Stimulated activated naive CD4-positive, alpha-beta T cell (primary cell): ENCODE results near the gene FGFR1OP2.
"Not testable (repeated sequence)": the region's sequence is repeated elsewhere in the genome, so short reads cannot be mapped to it uniquely, and the experiment has no call there.

Source experiments
- DNase-seq, 6 experiments: peaks; one replicate each; lab custom pipeline; 2025; lab: John Stamatoyannopoulos, UW

The FGFR1OP2 gene

GRCh38 chr12:26937863-26938700 is at the start of gene FGFR1OP2, which contains the start of gene INTS13:
Gene FGFR1OP2 (plus strand): TSS chr12:26938470. CDS start chr12:26954159, 15,689 bp downstream.
Gene INTS13 (minus strand): TSS chr12:26937981. CDS start chr12:26936803, 1,178 bp downstream.
- peak; percentile 86 to 97 (median 93) for DNase-seq

DNA sequence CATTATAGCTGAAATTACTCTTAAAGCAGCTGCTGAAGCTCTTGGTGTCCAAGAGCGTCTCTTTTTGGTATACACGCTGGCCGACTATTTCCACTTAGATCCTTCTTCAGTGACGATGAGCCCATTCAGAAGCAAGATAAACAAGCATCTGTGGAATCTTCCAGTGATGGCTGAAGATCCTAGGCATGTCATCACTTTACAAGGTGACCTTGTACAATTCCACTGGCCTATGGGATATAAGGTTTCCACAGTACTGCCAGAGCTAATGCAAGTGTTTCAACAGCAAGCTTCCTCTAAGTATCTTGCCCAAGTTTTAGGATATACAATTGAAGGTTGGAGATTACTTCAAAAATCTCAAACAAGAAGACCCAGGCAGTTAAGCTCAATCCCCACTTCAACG is 47.5 kb upstream of the FGFR1OP2 start:
- DNase-seq: no peak

- no peak for DNase-seq
Observed at GRCh38 chr12:26891704-26892103, 46.6 kb upstream of the FGFR1OP2 start.

DNA sequence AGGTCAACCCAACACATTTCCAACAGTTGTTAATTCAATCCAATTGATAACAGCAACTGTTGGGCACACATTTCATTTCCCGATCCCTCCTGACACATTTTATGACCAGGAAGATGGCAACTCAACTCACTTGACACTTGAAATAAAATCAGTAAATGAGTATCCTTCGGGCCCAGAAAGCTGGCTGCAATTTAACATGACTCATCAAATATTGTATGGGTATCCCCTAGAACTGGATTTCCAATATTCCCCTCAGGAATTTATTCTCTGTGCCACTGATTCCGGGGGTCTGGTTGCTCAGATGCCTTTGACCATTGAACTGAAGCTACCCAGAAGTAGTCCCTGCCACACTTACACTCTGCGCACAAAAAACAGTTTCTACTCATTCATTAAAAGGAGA is 42.6 kb upstream of the FGFR1OP2 start:
- no peak for DNase-seq

- DNase-seq: no peak
Observed at GRCh38 chr12:26896913-26897312, 41.4 kb upstream of the FGFR1OP2 start.

DNA sequence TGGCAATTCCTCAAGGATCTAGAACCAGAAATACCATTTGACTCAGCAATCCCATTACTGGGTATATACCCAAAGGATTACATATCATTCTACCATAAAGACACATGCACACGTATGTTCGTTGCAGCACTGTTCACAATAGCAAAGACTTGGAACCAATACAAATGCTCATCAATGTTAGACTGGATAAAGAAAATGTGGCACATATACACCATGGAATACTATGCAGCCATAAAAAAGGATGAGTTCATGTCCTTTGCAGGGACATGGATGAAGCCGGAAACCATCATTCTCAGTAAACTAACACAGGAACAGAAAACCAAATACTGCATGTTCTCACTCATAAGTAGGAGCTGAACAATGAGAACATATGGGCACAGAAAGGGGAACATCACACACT is 34.9 kb upstream of the FGFR1OP2 start:
- DNase-seq: not testable (repeated sequence)

DNA sequence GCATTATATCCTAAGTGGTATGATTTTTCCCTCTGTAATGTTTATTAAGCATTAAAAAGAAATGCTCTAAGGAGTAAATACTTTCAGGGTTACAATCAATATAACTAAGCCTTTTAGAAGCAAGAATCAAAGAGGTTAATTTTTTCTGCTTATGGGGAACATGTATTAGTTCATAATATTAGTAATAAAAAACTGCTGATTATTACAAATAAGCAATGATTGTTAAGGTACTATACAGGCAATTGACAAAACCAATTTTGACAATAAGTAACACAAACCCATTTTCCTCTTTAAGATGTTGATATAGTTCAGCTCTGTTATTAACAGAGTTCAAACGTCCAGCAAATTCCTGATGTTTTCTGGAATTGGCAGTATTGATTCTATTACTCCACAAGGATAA is 32.2 kb upstream of the FGFR1OP2 start:
- DNase-seq: no peak

DNA sequence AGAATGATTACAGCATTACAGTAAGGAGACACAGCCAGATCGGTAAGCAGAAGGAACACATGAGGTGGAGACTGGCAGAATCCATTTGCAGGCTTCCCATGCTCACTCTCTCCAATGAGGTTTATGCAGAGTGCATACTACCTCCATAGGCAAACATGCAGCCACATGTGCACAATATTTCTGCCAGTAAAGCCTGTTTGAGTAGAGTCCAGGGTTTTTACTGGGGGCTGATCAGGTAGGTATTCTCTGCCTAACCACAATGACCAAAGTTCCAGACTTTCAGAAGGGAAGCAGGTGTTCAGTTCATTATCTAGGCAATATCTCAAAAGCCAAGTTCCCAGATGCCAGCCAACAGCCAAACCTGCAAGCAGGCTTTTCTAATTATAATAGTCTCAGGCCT is 31.6 kb upstream of the FGFR1OP2 start:
- DNase-seq: no peak

DNA sequence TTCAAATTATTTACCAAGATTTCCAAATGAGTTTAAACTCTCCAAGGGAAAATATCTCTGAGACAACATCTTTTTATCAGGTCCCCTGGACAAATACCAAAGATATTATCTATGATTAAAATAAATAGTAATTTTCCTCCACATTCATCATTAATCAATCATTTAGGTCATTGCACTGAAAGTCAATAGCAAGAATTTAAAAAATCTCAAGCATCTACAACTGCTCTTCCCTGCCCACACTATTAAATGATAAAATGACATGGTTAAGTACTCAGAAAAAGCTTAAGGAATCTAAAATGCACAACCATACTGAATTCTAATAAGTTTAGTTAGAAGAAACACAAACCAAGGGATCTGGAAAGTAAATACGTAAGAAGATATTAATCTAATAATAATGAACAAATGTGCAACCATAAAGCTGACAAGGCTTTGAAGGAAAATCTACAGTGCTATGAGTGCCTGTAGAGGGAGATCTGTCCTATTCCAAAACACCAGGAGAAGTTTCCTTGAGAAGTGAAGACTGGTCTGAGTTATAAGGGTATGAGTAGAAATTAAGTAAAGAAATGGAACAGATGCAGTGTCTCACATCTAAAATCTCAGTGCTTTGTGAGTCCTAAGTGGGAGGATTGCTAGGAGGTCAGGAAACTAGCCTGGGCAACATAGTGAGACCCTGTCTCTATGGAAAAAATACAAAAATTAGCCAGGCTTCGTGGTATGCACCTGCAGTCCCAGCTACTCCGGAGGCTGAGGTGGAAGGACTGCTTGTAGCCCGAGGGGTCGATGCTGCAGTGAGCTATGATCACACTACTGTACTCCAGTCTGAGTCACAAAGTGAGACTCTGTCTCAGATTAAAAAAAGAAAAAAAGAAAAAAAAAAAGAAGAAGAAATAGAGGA is 19.7 kb upstream of the FGFR1OP2 start:
- DNase-seq: no peak

GRCh38 chr12:26919216-26919555 is 19.1 kb upstream of the FGFR1OP2 start:
- DNase-seq: no peak

GRCh38 chr12:26921886-26922285 is 16.4 kb upstream of the FGFR1OP2 start:
- DNase-seq: no peak

GRCh38 chr12:26928661-26929060 is 9.6 kb upstream of the FGFR1OP2 start:
- no peak for DNase-seq

DNA sequence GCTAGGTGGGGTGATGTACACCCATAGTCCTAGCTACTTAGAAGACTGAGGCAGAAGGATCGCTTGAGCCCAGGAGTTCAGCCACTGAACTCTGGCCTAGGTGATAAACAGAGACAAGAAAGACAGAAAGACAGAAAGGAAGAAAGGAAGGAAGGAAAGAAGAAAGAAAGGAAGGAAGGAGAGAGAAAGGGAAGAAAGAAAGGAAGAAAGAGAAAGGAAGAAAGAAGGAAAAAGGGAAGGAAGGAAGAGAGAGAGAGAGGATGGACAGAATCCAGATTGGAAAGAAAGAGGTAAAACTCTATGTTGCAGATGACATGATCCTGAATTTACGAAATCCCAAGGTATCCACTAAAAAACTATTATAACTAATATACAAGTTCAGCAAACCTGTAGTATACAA is 8.7 kb upstream of the FGFR1OP2 start:
- no peak for DNase-seq

DNA sequence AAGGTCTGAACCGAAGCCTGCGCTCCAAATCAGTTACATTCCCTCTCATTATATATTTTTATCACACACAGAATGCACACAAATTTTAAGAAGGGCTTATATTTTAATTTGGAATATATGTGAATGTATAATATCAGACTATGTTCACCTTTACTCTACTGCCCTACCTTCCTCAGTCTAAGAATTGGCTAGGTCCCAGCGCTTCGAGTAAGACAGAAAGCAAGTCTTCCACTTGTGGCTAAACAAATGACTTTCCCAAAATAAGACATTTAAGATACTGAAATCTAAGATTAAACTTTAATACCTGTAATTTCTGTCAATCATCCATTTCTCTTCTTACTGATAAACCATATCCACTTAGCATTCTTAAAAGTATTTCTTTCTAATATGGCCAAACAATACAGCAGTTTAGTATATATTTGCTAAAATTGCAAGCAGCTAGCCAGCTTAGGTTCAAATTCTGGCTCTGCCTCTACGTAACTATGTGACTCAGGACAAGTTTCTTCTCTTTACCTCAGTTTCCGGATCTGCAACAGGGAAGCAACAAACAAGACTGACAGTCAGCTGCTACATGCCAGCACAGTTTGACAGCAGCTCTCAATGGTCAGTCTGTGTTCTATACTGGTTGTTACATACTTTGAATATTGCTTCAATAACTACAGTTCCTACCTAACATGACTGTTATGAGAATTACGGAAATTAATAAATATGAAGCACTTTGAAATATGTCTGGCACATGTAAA is 2.5 kb upstream of the FGFR1OP2 start:
- no peak for DNase-seq

DNA sequence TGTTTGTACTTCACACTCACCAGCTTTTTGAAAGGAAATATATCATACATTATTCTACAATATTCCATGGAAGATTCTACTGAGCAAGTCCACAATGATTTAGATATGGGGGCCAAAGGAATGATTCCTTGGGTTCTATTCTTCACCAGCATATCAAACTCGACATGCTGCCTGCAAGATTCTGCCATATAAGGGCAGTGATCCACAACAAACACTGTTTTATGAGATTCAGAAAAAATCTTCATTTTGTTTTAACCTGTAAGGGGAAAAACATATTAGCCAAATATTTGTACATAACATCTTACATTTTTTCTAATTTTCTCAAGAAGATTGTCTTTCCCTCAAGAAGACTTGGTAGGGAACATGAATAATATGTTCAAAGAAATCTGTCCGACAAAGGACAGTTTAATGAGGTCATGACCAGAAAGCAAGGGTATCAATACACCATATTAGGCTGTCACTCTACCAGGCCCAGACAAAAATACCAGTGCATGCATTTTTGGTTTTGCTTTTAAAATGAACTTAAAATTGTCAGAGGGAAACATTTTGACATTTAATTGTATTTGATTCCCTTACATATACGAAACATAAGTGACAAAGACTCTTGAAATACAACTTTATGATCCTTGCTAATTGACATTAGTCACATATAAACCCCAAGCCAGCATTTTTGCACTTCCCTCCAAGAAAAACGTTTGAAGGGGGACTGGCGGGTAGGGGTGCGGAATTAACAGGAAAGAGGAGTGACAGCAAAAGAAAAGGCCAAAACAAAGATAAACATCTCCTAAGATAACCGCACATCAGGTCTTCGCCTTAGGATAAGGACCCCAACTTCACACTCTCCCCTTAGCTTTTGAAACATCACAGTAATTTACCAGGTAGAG is 1.5 kb upstream of the FGFR1OP2 start:
- DNase-seq: peak in 2 of 6 experiments; percentile 36 to 53

GRCh38 chr12:26937443-26937862 is 817 bp upstream of the FGFR1OP2 start:
- peak in 1 of 6 experiments; percentile 53 for DNase-seq

DNA sequence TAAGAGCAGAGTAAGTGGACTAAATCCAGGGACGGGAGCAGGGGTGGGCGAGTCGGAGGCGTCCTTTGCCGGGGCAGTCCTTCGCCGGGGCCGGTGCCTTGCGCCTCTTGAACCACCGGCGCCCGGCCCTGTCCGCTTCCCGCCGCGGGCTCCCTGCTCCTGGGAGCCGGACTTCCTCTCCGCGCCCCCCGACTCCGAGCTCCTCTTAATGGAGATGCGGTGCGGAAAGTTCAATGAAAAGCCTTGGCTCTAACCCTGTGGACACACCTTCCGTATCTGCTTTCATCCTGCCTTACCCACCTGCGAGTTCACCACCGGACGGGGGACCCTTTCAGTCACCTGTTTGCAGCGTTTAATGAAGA is 412 bp downstream of the FGFR1OP2 start:
- peak in 5 of 6 experiments; percentile 18 to 68 (median 40) for DNase-seq

DNA sequence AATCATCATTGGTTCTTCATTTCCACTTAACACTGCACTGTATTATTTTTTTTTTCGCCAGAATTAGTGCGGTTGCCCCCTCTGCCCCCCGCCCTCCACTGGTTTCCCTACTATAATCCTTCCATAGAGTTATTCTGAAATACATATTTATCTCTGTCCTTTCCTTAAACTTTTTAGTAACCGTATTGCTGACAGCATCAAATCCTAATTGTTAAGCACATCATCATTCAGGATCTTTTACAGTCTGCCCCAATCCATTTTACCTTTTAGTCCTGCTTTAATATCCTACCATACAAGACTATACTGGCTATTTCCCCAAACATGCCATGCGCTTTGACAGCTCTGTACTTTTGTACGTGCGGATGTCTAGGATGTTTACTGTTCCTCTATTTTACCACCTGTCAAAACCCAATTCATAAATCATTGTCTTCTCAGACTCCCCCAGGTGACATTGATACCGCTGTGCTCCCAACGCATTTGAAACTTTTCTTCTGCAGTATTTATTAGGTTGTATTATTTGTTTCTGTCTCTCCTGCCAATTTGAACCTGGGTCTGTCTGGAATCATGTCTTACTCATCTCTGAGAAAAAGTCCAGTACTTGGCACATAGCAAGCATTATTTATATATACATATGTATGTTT is 1.0 kb downstream of the FGFR1OP2 start:
- DNase-seq: peak in 1 of 6 experiments; percentile 13

DNA sequence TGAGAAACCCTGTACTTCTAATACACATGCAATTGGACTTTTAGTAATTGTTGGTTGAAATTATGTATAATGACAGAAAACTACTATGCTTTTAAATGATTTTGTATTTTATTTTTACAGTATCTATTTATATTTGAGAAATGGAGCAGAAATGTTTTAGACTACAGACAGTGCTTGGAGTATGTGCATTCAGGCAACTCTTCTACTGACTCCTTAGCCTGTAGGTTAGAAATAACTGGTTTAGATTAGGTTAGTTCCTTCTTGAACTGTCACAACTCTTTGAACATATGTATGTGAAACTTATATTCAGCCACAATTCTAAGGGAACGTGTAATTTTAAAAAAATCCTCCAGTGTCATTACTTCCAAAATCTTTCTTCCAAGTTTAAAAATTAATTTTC is 1.7 kb downstream of the FGFR1OP2 start:
- peak in 2 of 6 experiments; percentile 1 to 13 for DNase-seq

GRCh38 chr12:26940516-26941214 is 2.4 kb downstream of the FGFR1OP2 start:
- peak in 2 of 6 experiments; percentile 3 to 34 for DNase-seq
